Measurements from ENCODE around the gene BARHL1.

DNA sequence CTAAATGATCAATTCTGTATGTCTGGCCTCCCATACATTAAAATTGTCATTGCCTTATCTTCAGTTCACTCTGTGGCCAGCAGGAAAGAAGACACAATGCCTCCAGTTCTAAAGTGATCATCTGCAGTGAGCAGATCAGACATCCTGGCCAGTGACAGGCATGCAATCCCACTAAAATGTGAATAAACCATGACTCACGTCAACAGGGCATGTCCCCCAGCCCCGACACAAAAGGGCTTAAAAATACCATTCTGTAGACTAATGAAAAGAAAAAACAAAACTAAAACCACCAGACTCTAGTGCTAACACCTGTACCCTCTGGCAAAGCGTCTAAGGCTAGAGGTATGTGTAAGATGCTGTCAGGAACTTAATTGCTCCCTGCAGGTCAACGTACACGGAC is 48.9 kb downstream of the BARHL1 start:
- TF ChIP-seq, protein P1, sequence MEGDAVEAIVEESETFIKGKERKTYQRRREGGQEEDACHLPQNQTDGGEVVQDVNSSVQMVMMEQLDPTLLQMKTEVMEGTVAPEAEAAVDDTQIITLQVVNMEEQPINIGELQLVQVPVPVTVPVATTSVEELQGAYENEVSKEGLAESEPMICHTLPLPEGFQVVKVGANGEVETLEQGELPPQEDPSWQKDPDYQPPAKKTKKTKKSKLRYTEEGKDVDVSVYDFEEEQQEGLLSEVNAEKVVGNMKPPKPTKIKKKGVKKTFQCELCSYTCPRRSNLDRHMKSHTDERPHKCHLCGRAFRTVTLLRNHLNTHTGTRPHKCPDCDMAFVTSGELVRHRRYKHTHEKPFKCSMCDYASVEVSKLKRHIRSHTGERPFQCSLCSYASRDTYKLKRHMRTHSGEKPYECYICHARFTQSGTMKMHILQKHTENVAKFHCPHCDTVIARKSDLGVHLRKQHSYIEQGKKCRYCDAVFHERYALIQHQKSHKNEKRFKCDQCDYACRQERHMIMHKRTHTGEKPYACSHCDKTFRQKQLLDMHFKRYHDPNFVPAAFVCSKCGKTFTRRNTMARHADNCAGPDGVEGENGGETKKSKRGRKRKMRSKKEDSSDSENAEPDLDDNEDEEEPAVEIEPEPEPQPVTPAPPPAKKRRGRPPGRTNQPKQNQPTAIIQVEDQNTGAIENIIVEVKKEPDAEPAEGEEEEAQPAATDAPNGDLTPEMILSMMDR (IDR thresholded peaks at IDR 0.05) = no peak
- no peak for TF ChIP-seq POLR2AphosphoS5 (IDR thresholded peaks at IDR 0.05)
- TF ChIP-seq POLR2A (IDR thresholded peaks at IDR 0.05) = no peak
- no peak for TF ChIP-seq EP300 (IDR thresholded peaks at IDR 0.05)
